ENCODE data around the gene ROPN1L. TPM values are rescaled to one million over a fixed set of nuclear protein-coding genes. Genes with fewer than 3 reads are reported as not detected.

ROPN1L gene
- total and polyA plus RNA-seq, 2 of the 13 experiments (the other 11 are each of a cell fraction or from before 2014, with no cell fraction given): not detected

- peaks cover 0 to 11% of the 10 kb centered on the region in 2 experiments; a peak in 1 of 5 replicates for H3K36me3 ChIP-seq (replicated peaks in 1 of 2; ENCODE audit: control insufficient read depth in 1 of 2, insufficient read depth in 2 of 2, low read length in 2 of 2)
- no peak for FAIRE-seq
- ATAC-seq: no peak
- H3K9me3 ChIP-seq (ENCODE audit: low read length): no peaks in the 10 kb centered on the region
- DNase-seq (ENCODE audit: low spot score): no peak
- no peaks in the 10 kb centered on the region for H4K20me1 ChIP-seq (ENCODE audit: insufficient read depth, low read length)
- TF ChIP-seq KDM1A (CRISPR knock-in tag; IDR thresholded peaks at IDR 0.05): no peak
- peak; percentile 74 for TF ChIP-seq RBM22 (optimal IDR thresholded peaks at IDR 0.05; ENCODE audit: low read length)
- no peak overlapping the region for H3K4me2 ChIP-seq (ENCODE audit: low read depth, low read length)
- no peaks in the 10 kb centered on the region for H3K79me2 ChIP-seq (ENCODE audit: insufficient read depth, low read length)
- ChIA-PET POLR2A (no interaction called here), CTCF (ENCODE audit: low intra/inter-chr PET ratio, low total read pairs) (no interaction called here)
- peaks cover 23% of the 10 kb centered on the region for H3K4me1 ChIP-seq (ENCODE audit: insufficient read depth, low read length)
- no peak overlapping the region for H3K4me3 ChIP-seq (replicated peaks in 1 of 3; ENCODE audit: insufficient read depth in 1 of 3, low read depth in 2 of 3, low read length in 3 of 3)
- 76% methylated on average over 4 of the region's 4 CpGs for WGBS (ENCODE audit: low lambda C conversion rate)
- no peak overlapping the region for H3K27ac ChIP-seq (ENCODE audit: extremely low read length, insufficient read depth, low read length)
- no TSS peak for BruUV-seq (replicated peaks)
- no peak overlapping the region for H2AFZ ChIP-seq (ENCODE audit: low read length)
- H3K27me3 ChIP-seq (ENCODE audit: control insufficient read depth in 1 of 2, insufficient read depth in 2 of 2, low read length in 2 of 2): peaks cover 0 to 15% of the 10 kb centered on the region in 2 experiments; a peak in 3 of 5 replicates
- intact Hi-C loops (cut with micrococcal nuclease; ENCODE audit: unreplicated experiment): no loop called here
- in situ Hi-C loops (cut with HindIII; ENCODE audit: extremely low pct_ligation_motif_present, low pct_unique_long_range_greater_than_20kb): no loop called here
- no peak overlapping the region for H3K9ac ChIP-seq (ENCODE audit: insufficient read depth, low read depth, low read length)
These were observed 2.0 kb upstream of the ROPN1L start for GRCh38 chr5:10439692-10440091.

DNA sequence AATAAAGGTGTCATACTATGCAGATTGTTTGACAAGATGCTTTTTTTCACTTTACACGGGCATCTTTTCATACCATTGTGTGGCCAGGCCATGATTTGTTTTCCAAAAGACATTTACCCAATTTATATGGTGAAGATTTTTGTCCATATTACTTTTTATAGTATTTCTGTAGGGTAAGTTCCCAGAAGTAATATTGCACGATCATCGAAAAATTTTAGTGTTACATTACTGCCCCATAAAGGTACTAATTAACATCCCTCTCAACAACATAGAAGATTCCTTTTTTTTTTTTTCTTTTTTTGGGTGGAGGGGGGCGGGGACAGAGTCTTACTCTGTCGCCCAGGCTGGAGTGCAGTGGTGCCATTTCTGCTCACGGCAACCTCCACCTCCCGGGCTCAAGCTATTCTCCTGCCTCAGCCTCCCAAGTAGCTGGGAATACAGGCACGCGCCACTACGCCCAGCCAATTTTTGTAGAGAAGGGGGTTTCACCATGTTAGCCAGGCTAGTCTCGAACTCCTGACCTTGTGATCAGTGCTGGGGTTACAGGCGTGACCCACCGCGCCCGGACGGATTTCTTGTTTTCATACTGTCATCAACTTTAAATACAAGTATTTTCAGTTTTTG, 1.2 kb upstream of the ROPN1L start:
- BruUV-seq (replicated peaks): no TSS peak
- Histone ChIP-seq H3K4me2 (ENCODE audit: low read depth, low read length) (peak overlapping the region; percentile 94), H3K9ac (ENCODE audit: insufficient read depth, low read depth, low read length) (no peak overlapping the region), H3K79me2 (ENCODE audit: insufficient read depth, low read length) (no peaks in the 10 kb centered on the region), H3K27me3 (ENCODE audit: control insufficient read depth in 1 of 2, insufficient read depth in 2 of 2, low read length in 2 of 2) (peaks cover 0 to 15% of the 10 kb centered on the region in 2 experiments; a peak in 3 of 5 replicates), H3K36me3 (replicated peaks in 1 of 2; ENCODE audit: control insufficient read depth in 1 of 2, insufficient read depth in 2 of 2, low read length in 2 of 2) (0 out of 5 replicates have a peak, but pooled peaks cover 0 to 4% of the 10 kb centered on the region in 2 experiments), H2AFZ (ENCODE audit: low read length) (no peak overlapping the region), H3K9me3 (ENCODE audit: low read length) (no peaks in the 10 kb centered on the region), H4K20me1 (ENCODE audit: insufficient read depth, low read length) (no peaks in the 10 kb centered on the region), H3K4me1 (ENCODE audit: insufficient read depth, low read length) (peaks cover 23% of the 10 kb centered on the region), H3K4me3 (replicated peaks in 1 of 3; ENCODE audit: insufficient read depth in 1 of 3, low read depth in 2 of 3, low read length in 3 of 3) (peak overlapping the region in 2 of 3 experiments; percentile 56 to 83; a peak in 4 of 6 replicates), H3K27ac (ENCODE audit: extremely low read length, insufficient read depth, low read length) (no peak overlapping the region)
- no peak for FAIRE-seq
- in situ Hi-C loops (cut with HindIII; ENCODE audit: extremely low pct_ligation_motif_present, low pct_unique_long_range_greater_than_20kb) (no loop called here), intact Hi-C loops (cut with micrococcal nuclease; ENCODE audit: unreplicated experiment) (no loop called here)
- no peak for DNase-seq (ENCODE audit: low spot score)
- ATAC-seq: no peak
- ChIA-PET POLR2A (interaction anchor here (0.8 kb wide), 1 partner anchor 87 kb away, joined by 3 read pairs; the partner anchor contains the start of gene MARCHF6), CTCF (ENCODE audit: low intra/inter-chr PET ratio, low total read pairs) (no interaction called here)
- TF ChIP-seq MAZ (IDR thresholded peaks at IDR 0.05; ENCODE audit: borderline replicate concordance, low read depth, low read length): no peak
- TF ChIP-seq MAZ (CRISPR knock-in tag; IDR thresholded peaks at IDR 0.05; ENCODE audit: low read depth): 0 out of 2 replicates have a peak, but pooled peaks have one; percentile 16
- peak; percentile 91 for TF ChIP-seq MAFF (IDR thresholded peaks at IDR 0.05; ENCODE audit: low read depth, low read length)
- no peak for TF ChIP-seq HMG20B (CRISPR knock-in tag; conservative IDR thresholded peaks at IDR 0.05)
- no peak for TF ChIP-seq ZNF225 (CRISPR knock-in tag; IDR thresholded peaks at IDR 0.05)
- TF ChIP-seq MAFK (conservative IDR thresholded peaks at IDR 0.05 in 1 of 2, IDR thresholded peaks at IDR 0.05 in 1 of 2; ENCODE audit: low read length in 2 of 2): peak; percentile 90 to 93
- WGBS (ENCODE audit: low lambda C conversion rate): 53% methylated on average over 16 of the region's 16 CpGs
